Epithelial cell of umbilical artery (primary cell): ENCODE data around the gene CT45A2. TPM values are rescaled to one million over a fixed set of nuclear protein-coding genes. Genes with fewer than 3 reads are reported as not detected.

Experiments used
- total RNA-seq: library from RNA; depleted of rRNA; stranded (reverse); fragments of >200 nt; gene quantifications from 2 replicates; pipeline ENCODE4 v1.2.3, GENCODE V29; 2014

CT45A2 gene, protein sequence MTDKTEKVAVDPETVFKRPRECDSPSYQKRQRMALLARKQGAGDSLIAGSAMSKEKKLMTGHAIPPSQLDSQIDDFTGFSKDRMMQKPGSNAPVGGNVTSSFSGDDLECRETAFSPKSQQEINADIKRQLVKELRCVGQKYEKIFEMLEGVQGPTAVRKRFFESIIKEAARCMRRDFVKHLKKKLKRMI
- not detected in 2 replicates for total RNA-seq

GRCh38 chrX:135819912-135820311 is at the start of gene CT45A2:
Gene CT45A2, minus strand, starts transcription at chrX:135820012. Its CDS starts 3,747 bp downstream, at chrX:135816265.

DNA sequence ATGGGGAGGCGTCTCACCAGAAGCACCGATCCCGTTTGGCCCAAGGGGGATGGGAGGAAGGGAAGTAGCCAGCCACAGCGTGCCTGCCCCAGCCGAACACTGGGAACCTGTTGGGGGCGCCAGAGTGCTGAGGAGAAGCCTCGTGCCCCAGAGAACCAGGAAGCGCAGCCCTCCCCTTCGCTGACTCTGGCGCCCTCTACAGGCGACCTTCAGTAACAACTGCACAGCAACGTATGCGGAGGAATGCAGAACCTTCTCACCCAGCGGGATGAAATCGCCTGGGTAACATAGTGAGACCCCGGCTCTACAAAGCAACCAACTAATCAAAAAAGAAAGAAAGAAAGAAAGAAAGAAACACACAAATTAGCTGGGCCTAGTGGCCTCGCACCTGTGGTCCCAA is 34.6 kb upstream of the CT45A2 start, which contains the start of gene CT45A8:
TSS of gene CT45A8 (minus strand) at position 101 of the 400 bp plus-strand sequence. CDS start 3,755 bp downstream, outside the sequence.

DNA sequence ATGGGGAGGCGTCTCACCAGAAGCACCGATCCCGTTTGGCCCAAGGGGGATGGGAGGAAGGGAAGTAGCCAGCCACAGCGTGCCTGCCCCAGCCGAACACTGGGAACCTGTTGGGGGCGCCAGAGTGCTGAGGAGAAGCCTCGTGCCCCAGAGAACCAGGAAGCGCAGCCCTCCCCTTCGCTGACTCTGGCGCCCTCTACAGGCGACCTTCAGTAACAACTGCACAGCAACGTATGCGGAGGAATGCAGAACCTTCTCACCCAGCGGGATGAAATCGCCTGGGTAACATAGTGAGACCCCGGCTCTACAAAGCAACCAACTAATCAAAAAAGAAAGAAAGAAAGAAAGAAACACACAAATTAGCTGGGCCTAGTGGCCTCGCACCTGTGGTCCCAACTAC is 17.4 kb upstream of the CT45A2 start, which contains the start of gene CT45A7:
TSS of gene CT45A7 (minus strand) at position 101 of the 400 bp plus-strand sequence. CDS start 3,747 bp downstream, outside the sequence.

DNA sequence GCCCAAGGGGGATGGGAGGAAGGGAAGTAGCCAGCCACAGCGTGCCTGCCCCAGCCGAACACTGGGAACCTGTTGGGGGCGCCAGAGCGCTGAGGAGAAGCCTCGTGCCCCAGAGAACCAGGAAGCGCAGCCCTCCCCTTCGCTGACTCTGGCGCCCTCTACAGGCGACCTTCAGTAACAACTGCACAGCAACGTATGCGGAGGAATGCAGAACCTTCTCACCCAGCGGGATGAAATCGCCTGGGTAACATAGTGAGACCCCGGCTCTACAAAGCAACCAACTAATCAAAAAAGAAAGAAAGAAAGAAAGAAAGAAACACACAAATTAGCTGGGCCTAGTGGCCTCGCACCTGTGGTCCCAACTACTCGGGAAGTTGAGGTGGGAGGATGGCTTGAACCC is 17.1 kb downstream of the CT45A2 start, which contains the start of gene CT45A6:
TSS of gene CT45A6 (minus strand) at position 101 of the 400 bp plus-strand sequence. CDS start 3,794 bp downstream, outside the sequence.

GRCh38 chrX:135785403-135785802 is 34.4 kb downstream of the CT45A2 start, which contains the start of gene CT45A5:
Gene CT45A5, minus strand, starts transcription at chrX:135785503. Its CDS starts 3,774 bp downstream, at chrX:135781729.

GRCh38 chrX:135768091-135768490 is 51.7 kb downstream of the CT45A2 start, which contains the start of gene CT45A3:
Gene CT45A3, minus strand, starts transcription at chrX:135768191. Its CDS starts 3,747 bp downstream, at chrX:135764444.

Other genes with a start within 250 kb of the CT45A2 start
- not detected in 2 replicates for gene CT45A1, start 106.4 kb downstream of the CT45A2 start, total RNA-seq
- gene CT45A3, start 51.8 kb downstream of the CT45A2 start, total RNA-seq, result not detected in 2 replicates
- not detected in 2 replicates for gene CT45A5, start 34.5 kb downstream of the CT45A2 start, total RNA-seq
- gene CT45A6, start 17.2 kb downstream of the CT45A2 start, total RNA-seq, result not detected in 2 replicates
- gene CT45A7, start 17.3 kb upstream of the CT45A2 start, total RNA-seq, result not detected in 2 replicates
- not detected in 2 replicates for gene CT45A8, start 34.5 kb upstream of the CT45A2 start, total RNA-seq
- gene CT45A9, start 51.8 kb upstream of the CT45A2 start, total RNA-seq, result not detected in 2 replicates
- not detected in 2 replicates for gene CT45A10, start 73.4 kb upstream of the CT45A2 start, total RNA-seq
- not detected in 2 replicates for gene SAGE1, start 73.7 kb upstream of the CT45A2 start, total RNA-seq
- 6.8 and 8.1 TPM in 2 replicates for gene MMGT1, start 154.0 kb upstream of the CT45A2 start, total RNA-seq
- gene SLC9A6, start 165.4 kb upstream of the CT45A2 start, total RNA-seq, result 14.9 and 19.5 TPM in 2 replicates